ENCODE results near the gene ONECUT3. TPM values are rescaled to one million over a fixed set of nuclear protein-coding genes. Genes with fewer than 3 reads are reported as not detected.

Gene ONECUT3
- total and polyA plus RNA-seq, 10 of the 15 experiments (the other 5 are each of a cell fraction or from before 2014, with no cell fraction given) = not detected

DNA sequence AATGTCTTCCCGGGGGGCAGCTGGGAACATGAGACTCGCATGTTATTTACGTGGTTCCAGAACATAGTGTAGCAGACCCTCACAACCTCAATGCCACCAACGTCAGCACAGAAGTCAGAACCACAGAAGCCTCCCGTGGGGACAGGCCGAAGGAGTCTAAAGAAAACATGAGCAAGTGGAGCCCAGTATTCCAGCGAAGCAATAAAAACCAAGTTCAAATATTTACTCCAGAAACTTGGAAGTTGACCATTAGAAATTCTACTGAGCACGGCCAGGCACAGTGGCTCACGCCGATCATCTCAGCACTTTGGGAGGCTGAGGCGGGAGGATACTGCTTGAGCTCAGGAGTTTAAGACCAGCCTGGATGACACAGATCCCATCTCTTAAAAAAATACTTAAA, 76.7 kb downstream of the ONECUT3 start:
- CTCF ChIA-PET = interaction anchor here (0.6 to 2.7 kb wide), 3 partner anchors 8 to 239 kb away, joined by 3 to 19 read pairs (median 3); no protein-coding TSS in a partner anchor
- RAD21 ChIA-PET (ENCODE audit: unreplicated experiment) = no interaction called here
- Histone ChIP-seq H3K27ac (ENCODE audit: control insufficient read depth, insufficient read depth) (no peak overlapping the region), H3K27me3 (replicated peaks in 1 of 2; ENCODE audit: control insufficient read depth in 2 of 2, insufficient read depth in 2 of 2, low read length in 1 of 2) (no peaks in the 10 kb centered on the region), H3K4me2 (ENCODE audit: control insufficient read depth, insufficient read depth) (no peak overlapping the region), H3K4me3 (no peak overlapping the region), H3K9ac (ENCODE audit: control insufficient read depth, insufficient read depth, low read length) (no peak overlapping the region), H3K36me3 (ENCODE audit: control insufficient read depth in 2 of 2, insufficient read depth in 2 of 2, low read length in 1 of 2) (peaks cover 2 to 4% of the 10 kb centered on the region in 2 experiments; a peak in 3 of 4 replicates), H2AFZ (ENCODE audit: control insufficient read depth, low read depth, low read length) (no peak overlapping the region), H3K9me3 (replicated peaks; ENCODE audit: control insufficient read depth, insufficient read depth, low read length) (no peaks in the 10 kb centered on the region), H3K4me1 (ENCODE audit: control insufficient read depth, insufficient read depth, low read length) (no peaks in the 10 kb centered on the region), H4K20me1 (ENCODE audit: control insufficient read depth, insufficient read depth) (no peaks in the 10 kb centered on the region), H3K79me2 (ENCODE audit: control insufficient read depth, insufficient read depth, low read length) (no peaks in the 10 kb centered on the region; the same call in none of the 2 replicates)
- no TSS peak for BruUV-seq (replicated peaks)
- DNase-seq (ENCODE audit: low read depth, low spot score) = no peak
- SMC1A ChIA-PET (ENCODE audit: uncharacterized antibody, unreplicated experiment) = no interaction called here
- ATAC-seq = no peak
- no peak for FAIRE-seq
- WGBS (ENCODE audit: insufficient coverage, insufficient replicate concordance, low lambda C conversion rate, missing lambda C conversion rate) = 89% methylated on average over 11 of the region's 11 CpGs
- intact Hi-C loops (cut with micrococcal nuclease; ENCODE audit: unreplicated experiment) = no loop called here
- POLR2A ChIA-PET = no interaction called here
- TF ChIP-seq SREBF2 (IDR thresholded peaks at IDR 0.05; ENCODE audit: low read length) = no peak
- no peak for TF ChIP-seq ETV6 (conservative IDR thresholded peaks at IDR 0.05 in 1 of 2, IDR thresholded peaks at IDR 0.05 in 1 of 2; ENCODE audit: borderline replicate concordance in 1 of 2, low read depth in 1 of 2)
- no peak for TF ChIP-seq SUZ12 (IDR thresholded peaks at IDR 0.05; ENCODE audit: unreplicated experiment)
- no peak for TF ChIP-seq USF1 (IDR thresholded peaks at IDR 0.05; ENCODE audit: borderline replicate concordance, extremely low read length, insufficient read depth, low read depth, low read length)
- no peak for TF ChIP-seq RELA (IDR thresholded peaks at IDR 0.05; ENCODE audit: borderline replicate concordance, partially characterized antibody)
- TF ChIP-seq ZNF384 (IDR thresholded peaks at IDR 0.05; ENCODE audit: borderline replicate concordance, low read depth, low read length) = no peak
- no peak for TF ChIP-seq TAF1 (IDR thresholded peaks at IDR 0.05; ENCODE audit: borderline replicate concordance, low read depth, low read length)
- no peak for TF ChIP-seq SKIL (IDR thresholded peaks at IDR 0.05; ENCODE audit: low read depth, poor library complexity, severe bottlenecking)
- in situ Hi-C loops (cut with MboI) = no loop called here
